ENCODE results near the gene PMEL. TPM values are rescaled to one million over a fixed set of nuclear protein-coding genes. Genes with fewer than 3 reads are reported as not detected.
A peak's percentile ranks its signal among the peaks of the same experiment; 100 is the strongest.

The PMEL gene
- total and polyA plus RNA-seq, 9 of the 15 experiments (the other 6 are each of a cell fraction or from before 2014, with no cell fraction given): 0.36 to 2.0 (median 0.98) TPM

- TF ChIP-seq CHD7 (IDR thresholded peaks at IDR 0.05; ENCODE audit: low read depth, low read length): no peak
- TF ChIP-seq POLR3A (IDR thresholded peaks at IDR 0.05; ENCODE audit: borderline replicate concordance, extremely low read depth, insufficient read depth, insufficient read length): no peak
- no peak for TF ChIP-seq ELF1 (tag; IDR thresholded peaks at IDR 0.05)
- no peak for TF ChIP-seq HEY1 (CRISPR knock-in tag; IDR thresholded peaks at IDR 0.05; ENCODE audit: borderline replicate concordance)
- TF ChIP-seq BRCA1 (IDR thresholded peaks at IDR 0.05): no peak
- no peak for TF ChIP-seq BRCA1 (CRISPR knock-in tag; IDR thresholded peaks at IDR 0.05)
- TF ChIP-seq ZNF408 (CRISPR knock-in tag; IDR thresholded peaks at IDR 0.05; ENCODE audit: low read depth): no peak
- TF ChIP-seq ZNF586 (CRISPR knock-in tag; conservative IDR thresholded peaks at IDR 0.05): 0 out of 2 replicates have a peak, but pooled peaks have one; percentile 25
- peak; percentile 48; the same call in 1 of the 2 replicates for TF ChIP-seq ERF (CRISPR knock-in tag; IDR thresholded peaks at IDR 0.05)
Observed at GRCh38 chr12:55996715-55997534, 31.1 kb upstream of the PMEL start, which contains the start of gene SUOX (continued).
